ENCODE measurements around the gene ULK4.

ULK4 gene

DNA sequence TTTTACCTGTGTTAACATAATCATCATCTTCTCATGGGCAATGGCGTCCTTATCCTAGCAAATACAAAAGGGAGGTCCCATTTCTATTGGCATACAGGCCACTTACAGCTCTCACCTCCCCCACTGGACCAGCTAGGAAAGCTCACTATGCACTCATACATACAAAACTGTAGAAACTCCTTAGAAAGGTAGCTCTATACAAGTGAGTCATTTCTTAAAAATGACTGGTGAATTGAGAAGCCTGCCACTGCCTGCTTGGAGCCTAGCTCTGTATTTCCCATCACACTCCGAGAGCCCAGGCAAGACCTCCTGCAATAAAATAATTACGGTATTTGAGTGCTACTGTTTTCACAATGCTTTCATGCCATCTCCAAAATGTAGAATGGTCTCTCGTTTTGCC is 321.8 kb downstream of the ULK4 start:
- Histone ChIP-seq H3K79me2 (ENCODE audit: insufficient read depth, low read length) (no peaks in the 10 kb centered on the region), H3K4me3 (ENCODE audit: insufficient read depth, low read length, poor library complexity, severe bottlenecking) (no peak overlapping the region), H4K20me1 (ENCODE audit: low read depth, low read length) (no peaks in the 10 kb centered on the region), H3K9me3 (ENCODE audit: insufficient read depth, low read length) (no peaks in the 10 kb centered on the region), H3F3A (ENCODE audit: insufficient read depth) (no peaks in the 10 kb centered on the region), H3K36me3 (ENCODE audit: low read length) (no peaks in the 10 kb centered on the region), H3K9ac (ENCODE audit: low read length) (no peak overlapping the region), H3K4me2 (ENCODE audit: low read depth, low read length, poor library complexity, severe bottlenecking) (no peak overlapping the region), H2AFZ (ENCODE audit: low read depth, low read length, severe bottlenecking) (no peak overlapping the region), H3K27me3 (ENCODE audit: low read length) (no peaks in the 10 kb centered on the region), H3K27ac (ENCODE audit: low read depth, low read length) (no peak overlapping the region), H3K9me2 (replicated peaks; ENCODE audit: insufficient read depth, low read length) (no peaks in the 10 kb centered on the region)
- TF ChIP-seq, protein P1, sequence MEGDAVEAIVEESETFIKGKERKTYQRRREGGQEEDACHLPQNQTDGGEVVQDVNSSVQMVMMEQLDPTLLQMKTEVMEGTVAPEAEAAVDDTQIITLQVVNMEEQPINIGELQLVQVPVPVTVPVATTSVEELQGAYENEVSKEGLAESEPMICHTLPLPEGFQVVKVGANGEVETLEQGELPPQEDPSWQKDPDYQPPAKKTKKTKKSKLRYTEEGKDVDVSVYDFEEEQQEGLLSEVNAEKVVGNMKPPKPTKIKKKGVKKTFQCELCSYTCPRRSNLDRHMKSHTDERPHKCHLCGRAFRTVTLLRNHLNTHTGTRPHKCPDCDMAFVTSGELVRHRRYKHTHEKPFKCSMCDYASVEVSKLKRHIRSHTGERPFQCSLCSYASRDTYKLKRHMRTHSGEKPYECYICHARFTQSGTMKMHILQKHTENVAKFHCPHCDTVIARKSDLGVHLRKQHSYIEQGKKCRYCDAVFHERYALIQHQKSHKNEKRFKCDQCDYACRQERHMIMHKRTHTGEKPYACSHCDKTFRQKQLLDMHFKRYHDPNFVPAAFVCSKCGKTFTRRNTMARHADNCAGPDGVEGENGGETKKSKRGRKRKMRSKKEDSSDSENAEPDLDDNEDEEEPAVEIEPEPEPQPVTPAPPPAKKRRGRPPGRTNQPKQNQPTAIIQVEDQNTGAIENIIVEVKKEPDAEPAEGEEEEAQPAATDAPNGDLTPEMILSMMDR (IDR thresholded peaks at IDR 0.05; ENCODE audit: insufficient read depth, low read length, poor library complexity, severe bottlenecking), result no peak
- TF ChIP-seq EZH2phosphoT487 (conservative IDR thresholded peaks at IDR 0.05; ENCODE audit: low read length), result no peak

DNA sequence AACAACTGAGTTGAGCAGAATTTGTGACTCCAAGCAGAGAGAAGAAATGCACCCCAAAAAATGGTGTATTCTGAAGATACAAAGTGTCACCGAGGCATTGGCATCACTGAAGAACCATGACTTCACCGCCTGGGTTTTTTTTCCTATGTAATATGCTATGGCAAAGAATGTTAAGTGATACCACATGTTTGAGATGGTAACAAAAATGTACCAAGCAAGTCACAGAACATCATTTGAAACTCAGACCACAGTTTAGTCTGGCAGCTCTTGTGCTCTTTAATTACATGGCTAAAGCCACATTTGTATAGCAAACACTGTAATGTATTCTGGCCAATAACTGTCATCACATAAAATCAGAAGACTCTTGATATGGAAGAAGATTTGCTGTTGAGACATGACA is 323.5 kb downstream of the ULK4 start:
- Histone ChIP-seq H3K9me2 (replicated peaks; ENCODE audit: insufficient read depth, low read length) (no peaks in the 10 kb centered on the region), H3K4me2 (ENCODE audit: low read depth, low read length, poor library complexity, severe bottlenecking) (no peak overlapping the region), H3K9ac (ENCODE audit: low read length) (no peak overlapping the region), H4K20me1 (ENCODE audit: low read depth, low read length) (no peaks in the 10 kb centered on the region), H3F3A (ENCODE audit: insufficient read depth) (no peaks in the 10 kb centered on the region), H3K36me3 (ENCODE audit: low read length) (no peaks in the 10 kb centered on the region), H3K79me2 (ENCODE audit: insufficient read depth, low read length) (no peaks in the 10 kb centered on the region), H3K9me3 (ENCODE audit: insufficient read depth, low read length) (no peaks in the 10 kb centered on the region), H3K4me3 (ENCODE audit: insufficient read depth, low read length, poor library complexity, severe bottlenecking) (no peak overlapping the region), H2AFZ (ENCODE audit: low read depth, low read length, severe bottlenecking) (no peak overlapping the region), H3K27ac (ENCODE audit: low read depth, low read length) (no peak overlapping the region), H3K27me3 (ENCODE audit: low read length) (no peaks in the 10 kb centered on the region)
- TF ChIP-seq, protein P1 (IDR thresholded peaks at IDR 0.05; ENCODE audit: insufficient read depth, low read length, poor library complexity, severe bottlenecking), result no peak
- TF ChIP-seq EZH2phosphoT487 (conservative IDR thresholded peaks at IDR 0.05; ENCODE audit: low read length), result no peak

DNA sequence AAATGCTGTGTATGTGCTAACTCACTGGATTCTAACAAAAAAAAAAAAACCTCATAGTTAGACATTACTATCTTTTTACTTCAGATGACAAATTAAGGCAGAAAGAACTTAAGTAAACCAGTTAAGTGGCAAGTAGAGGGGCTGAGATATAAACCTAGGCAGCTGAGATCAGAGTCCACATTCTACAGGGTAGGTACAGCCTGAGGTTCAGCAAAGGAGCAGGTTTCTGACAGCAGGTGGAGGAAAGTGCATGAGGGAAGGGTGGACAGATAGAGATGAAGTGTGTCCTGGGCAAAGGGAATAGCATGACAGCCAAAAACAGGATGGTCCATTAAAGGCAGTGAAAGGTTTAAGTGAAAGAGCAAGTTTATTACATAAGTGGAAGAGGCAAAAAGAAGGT is 329.2 kb downstream of the ULK4 start:
- no peaks in the 10 kb centered on the region for H3K9me3 ChIP-seq (ENCODE audit: insufficient read depth, low read length)
- H3K4me2 ChIP-seq (ENCODE audit: low read depth, low read length, poor library complexity, severe bottlenecking), result no peak overlapping the region
- no peaks in the 10 kb centered on the region for H3K79me2 ChIP-seq (ENCODE audit: insufficient read depth, low read length)
- no peak overlapping the region for H3K9ac ChIP-seq (ENCODE audit: low read length)
- H3K4me3 ChIP-seq (ENCODE audit: insufficient read depth, low read length, poor library complexity, severe bottlenecking), result no peak overlapping the region
- no peaks in the 10 kb centered on the region for H3K9me2 ChIP-seq (replicated peaks; ENCODE audit: insufficient read depth, low read length)
- no peak overlapping the region for H3K27ac ChIP-seq (ENCODE audit: low read depth, low read length)
- no peaks in the 10 kb centered on the region for H4K20me1 ChIP-seq (ENCODE audit: low read depth, low read length)
- no peak for TF ChIP-seq EZH2phosphoT487 (conservative IDR thresholded peaks at IDR 0.05; ENCODE audit: low read length)
- TF ChIP-seq, protein P1 (IDR thresholded peaks at IDR 0.05; ENCODE audit: insufficient read depth, low read length, poor library complexity, severe bottlenecking), result no peak
- H3F3A ChIP-seq (ENCODE audit: insufficient read depth), result no peaks in the 10 kb centered on the region
- no peak overlapping the region for H2AFZ ChIP-seq (ENCODE audit: low read depth, low read length, severe bottlenecking)
- H3K36me3 ChIP-seq (ENCODE audit: low read length), result no peaks in the 10 kb centered on the region
- no peaks in the 10 kb centered on the region for H3K27me3 ChIP-seq (ENCODE audit: low read length)

Measured in SU-DHL-6 (cell line).